Stimulated activated CD8-positive, alpha-beta memory T cell treated with anti-CD3 and anti-CD28 coated beads, Interleukin-7, amount 100 ng/mL, for 4 hours (primary cell): Measurements from ENCODE around the gene STAC.
"Not testable (repeated sequence)": the region's sequence is repeated elsewhere in the genome, so short reads cannot be mapped to it uniquely, and the experiment has no call there.

Experiments
- DNase-seq, 2 donors: peaks; one replicate each; pipeline ENCODE4 v3.0.0-alpha.2; 2020; ENCODE audit warnings: low read depth in 2 of 2

STAC gene

DNA sequence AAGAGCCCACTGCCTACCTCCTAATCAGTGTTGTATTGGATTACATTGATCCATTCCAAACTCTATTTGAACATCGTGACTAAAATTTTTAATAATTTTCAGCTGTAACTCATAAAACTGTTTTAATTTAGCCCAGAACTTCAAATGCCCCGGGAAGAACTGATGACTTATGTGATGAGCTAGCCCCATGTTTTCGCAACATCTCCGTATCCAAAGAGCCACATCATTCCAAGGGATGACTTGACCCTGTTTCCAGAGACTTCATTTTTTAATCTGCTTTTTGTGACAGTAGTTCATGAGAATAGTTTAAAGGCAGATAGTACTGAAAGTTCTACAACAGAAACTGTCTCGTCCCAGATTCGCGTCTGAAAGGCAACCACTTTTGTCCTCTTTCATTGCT lies 97.4 kb downstream of the STAC start:
- no peak for DNase-seq

DNA sequence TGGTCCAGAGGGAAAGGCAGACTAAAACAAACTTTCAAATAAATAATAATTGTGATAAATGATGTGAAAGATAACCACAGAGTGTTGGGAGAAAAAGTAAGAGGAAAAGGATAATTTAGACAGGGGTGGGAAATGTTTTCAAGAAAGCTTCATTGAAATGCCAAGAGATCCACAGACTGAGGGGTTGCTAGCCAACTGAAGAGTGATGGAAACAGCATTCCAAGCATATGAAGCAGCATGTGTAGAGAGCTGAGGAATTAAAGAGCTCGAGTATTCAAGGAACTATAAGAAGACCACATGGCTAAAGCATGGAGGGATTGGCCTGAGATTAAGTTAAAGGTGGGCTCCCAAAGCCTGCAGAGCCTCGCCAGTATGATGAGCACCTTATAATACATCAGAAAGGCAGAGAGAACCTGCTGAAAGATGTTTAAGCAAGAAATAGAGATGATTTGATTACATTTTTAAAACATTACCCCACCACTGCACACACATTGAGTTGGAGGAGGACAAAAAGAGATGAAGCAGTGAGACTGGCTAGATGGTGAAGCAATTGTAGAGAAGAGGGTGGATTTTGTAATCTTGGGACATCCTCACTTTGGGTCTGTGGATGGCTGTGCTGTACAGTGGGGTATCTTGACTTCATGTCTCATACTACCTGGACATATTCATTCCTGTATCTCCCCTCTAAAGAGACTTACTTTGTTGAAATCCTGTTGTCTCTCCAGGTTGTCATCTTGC lies 100.8 kb downstream of the STAC start:
- no peak for DNase-seq

DNA sequence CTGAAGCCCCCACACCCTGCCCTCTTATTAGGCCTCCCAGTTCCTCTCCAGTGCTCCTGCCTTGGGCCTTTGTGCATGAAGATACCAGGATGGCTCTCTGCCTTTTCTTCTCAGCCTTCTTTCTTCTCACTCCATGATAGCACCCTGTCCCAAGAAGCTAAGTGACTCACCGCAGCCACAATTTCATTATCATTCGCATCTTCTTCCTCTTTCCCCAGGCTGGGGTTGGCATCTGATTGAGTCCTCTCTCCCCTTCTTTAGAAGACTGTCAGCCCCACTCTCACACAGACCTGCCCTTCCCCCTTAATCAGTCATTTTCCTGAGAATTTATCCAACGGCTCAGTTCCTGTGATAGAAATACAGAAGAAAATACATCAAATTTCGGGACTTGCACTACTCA lies 102.0 kb downstream of the STAC start:
- DNase-seq = no peak

DNA sequence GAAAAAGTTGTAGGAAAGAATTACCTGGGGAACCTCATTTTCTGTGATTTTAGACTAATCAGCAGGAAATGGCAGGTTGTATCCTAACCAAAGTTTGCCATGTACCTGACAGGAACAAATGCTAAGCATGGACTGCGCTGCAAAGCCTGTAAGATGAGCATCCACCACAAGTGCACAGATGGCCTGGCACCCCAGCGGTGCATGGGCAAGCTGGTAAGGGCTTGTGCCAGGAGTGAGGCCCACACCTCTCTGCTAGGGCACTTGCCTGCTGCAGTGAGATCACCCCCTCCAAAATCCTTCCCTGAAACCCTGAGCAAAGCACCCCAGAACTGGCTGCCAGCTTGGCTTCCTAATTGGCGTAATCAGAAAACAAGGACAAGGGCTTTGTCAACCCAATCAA lies 102.6 kb downstream of the STAC start:
- DNase-seq = no peak

DNA sequence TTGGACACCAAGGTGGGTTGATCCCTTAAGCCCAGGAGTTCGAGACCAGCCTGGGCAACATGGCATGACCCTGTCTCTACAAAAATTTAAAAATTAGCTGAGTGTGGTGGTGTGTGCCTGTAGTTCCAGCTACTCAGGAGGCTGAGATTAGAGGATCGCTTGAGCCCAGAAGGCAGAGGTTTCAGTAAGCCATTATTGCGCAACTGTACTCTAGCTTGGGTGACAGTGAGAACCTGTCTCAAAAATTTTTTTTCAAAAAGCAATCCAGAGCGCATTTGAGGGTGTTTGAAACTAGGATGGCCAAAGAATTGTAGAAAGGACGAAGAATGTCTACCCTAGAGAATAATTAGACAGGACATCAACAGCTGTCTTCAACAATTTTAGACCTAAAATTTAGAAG lies 103.4 kb downstream of the STAC start:
- no peak for DNase-seq

DNA sequence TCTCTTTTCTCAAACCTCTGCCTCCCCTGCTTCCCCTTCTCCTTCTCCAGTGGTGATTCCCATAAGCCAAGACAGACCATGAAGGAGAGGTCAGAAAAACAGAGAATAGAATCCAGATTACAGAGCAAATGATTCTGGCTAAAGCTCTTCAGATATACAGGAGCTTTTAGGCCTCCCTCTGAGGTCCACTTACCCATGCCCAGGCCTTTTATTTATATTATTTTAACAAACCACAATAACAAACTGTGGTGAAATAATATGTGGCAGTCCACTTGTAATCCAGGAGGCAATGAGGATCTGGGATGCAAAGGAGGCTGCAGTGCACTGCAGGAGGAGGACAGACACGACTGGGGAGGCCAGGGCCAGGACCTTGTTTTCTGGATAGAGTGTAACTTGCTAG lies 104.1 kb downstream of the STAC start:
- no peak for DNase-seq

DNA sequence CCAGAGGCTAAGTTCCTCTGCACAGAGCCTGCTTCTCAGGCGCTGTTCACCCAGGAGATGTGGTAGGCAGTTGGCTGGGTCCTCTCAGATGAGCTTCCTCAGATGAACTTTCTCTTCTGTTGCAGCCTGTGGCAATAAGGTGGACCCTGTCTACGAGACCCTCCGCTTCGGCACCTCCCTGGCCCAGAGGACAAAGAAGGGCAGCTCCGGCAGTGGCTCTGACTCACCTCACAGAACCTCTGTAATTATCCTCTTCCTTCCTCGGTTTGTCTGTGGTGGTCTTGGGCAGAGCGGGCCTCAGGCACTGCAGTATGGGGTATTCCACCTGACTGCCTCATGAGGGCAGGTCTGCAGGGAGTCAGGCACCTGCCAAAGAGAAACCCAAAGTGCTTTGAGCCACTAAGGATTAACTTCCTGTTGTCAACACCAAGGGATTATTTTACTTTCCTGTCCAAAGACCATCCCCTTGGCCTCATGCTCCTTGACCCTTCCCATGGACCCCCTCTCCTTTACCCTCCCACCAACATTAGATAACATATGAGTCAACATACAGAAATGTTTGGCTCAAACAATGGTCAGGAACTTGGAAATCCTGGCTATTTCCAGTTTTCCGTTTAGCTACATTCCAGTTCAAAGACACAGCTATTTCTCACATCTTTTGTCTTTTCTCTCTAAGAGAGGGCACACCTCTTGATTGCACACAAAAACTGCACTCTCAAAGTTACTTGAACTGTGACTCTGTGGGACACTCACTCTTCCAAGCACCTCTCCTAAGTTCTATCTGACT lies 105.9 kb downstream of the STAC start:
- no peak for DNase-seq

DNA sequence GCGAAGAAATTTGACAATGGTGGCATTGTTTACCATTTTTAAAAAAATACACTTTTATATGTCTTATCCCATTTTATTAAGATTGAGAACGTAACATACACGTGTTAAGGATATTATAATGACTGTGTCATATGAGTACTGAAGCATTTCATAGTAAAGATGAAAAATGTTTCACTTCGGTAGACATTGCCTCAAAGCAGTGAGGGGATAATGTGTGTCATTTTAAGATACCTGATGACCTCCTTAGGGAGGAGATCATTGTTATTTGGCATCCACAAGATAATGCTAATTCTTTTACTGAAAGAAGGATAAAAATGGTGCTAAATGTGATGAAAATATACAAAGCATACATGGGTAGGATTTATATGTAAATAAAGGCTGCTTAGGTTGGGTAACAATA lies 107.3 kb downstream of the STAC start:
- no peak for DNase-seq

DNA sequence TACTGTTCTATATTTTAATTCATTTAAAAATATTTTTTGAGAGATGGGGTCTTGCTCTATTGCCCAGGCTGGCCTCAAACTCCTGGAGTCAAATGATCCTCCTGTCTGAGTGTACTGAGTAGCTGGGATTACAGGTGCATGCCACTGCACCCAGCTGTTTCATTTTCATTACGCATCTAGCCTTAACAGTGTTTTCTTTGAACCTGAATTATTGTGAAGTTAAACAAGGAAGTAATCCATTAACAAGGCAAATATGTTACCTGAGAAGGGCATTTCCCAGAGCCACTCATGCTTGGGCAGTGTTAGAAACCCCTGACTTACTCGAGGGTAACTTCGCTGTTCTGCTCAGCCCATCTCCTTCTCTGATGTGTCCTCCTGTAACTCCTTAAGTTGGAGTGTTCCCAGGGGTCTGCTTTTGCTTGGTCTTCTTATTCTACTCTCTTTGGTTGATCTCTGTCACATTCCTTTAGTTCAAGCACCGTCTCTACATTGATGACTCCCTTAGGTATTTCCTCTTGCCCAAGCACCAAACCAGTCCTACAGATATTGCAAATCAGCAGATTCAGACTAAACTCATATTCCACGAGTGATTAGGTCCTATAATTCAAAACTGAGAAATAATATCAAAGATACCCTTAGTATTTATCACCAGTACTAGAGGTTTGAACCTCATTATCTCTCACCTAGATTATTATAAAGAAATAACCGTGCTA lies 107.9 kb downstream of the STAC start:
- DNase-seq = no peak

DNA sequence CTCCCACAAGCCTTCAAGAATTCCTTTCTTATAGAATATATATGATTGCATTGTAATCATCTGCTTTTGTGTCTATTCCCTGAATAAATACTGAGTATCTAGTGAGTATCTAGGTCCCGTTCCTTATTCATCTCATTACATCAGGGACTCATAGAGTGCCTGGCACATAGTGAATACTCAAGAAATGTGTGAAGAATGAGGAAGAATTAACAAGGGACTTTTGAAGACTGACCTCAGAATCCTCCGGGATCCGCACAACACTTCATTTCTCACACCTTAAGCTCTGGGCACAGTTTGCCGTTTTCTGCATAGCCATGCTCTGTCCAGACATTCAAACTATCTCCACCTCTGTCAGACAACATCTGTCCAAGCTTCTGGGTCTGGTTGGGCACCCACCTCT lies 108.8 kb downstream of the STAC start:
- DNase-seq = no peak

DNA sequence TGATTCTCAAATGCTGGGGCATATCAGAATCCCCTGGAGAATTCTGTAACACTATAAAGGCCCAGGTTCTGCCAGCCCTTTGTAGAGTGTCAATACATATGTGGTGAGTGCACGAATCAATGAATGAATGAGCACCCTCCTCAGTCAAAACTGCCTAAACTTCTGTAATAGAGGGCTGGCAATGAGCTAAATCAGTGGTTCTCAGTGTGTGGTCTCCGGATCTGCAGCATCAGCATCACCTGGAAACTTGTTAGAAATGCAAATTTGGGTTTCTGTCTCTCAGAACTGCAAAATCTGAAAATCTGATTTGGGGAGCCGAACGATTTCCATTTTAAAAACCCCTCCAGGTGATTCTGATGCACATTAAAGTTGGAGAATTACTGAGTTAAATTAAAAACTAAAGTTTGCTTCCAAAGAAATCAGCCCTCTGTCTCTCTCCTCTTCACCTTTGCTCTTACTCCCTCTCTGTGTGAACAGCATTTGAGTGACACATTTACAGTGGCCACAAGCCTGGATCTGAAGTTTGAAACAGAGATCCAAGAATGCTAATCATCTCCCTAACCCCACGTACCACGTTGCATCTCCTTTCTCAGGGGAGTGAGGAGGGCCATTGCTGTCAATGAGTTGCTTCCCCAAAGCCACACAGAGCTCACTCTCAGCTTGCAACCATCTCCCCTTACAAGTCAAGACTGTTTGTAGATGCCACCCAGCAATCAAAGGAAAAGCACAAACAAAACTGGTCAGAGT lies 109.5 kb downstream of the STAC start:
- DNase-seq = no peak

DNA sequence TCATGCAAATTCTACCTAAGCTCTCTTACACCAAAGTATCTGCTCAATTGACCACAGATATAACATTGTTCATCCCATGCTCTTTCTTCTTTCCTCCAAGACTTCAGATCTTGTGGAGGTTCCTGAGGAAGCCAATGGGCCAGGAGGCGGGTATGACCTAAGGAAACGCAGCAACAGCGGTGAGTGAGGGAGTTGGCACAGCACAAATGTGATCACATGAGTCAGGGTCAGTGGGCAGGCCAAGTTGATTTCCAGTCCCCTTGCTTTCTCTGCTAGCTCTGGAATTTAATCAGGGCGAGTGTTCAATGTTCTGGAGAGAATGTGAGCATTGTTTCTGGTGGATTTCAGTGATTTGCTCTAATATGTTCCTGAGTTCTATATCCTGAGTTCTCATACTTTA lies 112.7 kb downstream of the STAC start:
- no peak for DNase-seq

DNA sequence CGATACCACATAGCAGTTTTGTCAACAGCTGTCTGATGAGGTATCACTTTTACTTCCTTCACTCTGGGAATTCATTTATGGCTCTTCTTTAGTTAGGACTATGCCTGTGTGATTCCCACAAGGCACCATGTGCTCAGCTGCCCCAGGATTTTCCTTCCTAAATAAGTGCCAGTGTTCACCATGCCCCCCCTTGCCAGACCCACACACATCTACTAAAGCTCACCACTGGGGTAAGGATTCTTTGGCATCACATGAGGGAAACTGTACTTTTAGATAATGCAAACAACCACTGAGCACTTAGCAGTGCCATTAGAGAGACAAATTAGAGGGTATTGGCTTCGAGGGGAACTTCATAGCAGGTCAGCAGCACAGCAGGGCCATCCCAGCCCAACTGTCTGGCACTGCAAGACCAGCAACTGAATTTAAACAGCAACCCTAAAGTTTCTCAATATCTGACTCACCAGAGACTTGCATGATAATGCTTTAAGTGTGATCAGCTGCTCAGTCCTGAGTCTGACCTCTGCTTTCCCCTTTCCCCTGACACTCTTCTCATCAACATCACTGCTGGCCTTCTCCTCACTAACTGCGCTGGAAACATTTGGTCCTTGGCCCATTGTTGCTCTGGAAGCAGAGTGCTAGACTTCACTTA lies 114.3 kb downstream of the STAC start:
- no peak for DNase-seq

DNA sequence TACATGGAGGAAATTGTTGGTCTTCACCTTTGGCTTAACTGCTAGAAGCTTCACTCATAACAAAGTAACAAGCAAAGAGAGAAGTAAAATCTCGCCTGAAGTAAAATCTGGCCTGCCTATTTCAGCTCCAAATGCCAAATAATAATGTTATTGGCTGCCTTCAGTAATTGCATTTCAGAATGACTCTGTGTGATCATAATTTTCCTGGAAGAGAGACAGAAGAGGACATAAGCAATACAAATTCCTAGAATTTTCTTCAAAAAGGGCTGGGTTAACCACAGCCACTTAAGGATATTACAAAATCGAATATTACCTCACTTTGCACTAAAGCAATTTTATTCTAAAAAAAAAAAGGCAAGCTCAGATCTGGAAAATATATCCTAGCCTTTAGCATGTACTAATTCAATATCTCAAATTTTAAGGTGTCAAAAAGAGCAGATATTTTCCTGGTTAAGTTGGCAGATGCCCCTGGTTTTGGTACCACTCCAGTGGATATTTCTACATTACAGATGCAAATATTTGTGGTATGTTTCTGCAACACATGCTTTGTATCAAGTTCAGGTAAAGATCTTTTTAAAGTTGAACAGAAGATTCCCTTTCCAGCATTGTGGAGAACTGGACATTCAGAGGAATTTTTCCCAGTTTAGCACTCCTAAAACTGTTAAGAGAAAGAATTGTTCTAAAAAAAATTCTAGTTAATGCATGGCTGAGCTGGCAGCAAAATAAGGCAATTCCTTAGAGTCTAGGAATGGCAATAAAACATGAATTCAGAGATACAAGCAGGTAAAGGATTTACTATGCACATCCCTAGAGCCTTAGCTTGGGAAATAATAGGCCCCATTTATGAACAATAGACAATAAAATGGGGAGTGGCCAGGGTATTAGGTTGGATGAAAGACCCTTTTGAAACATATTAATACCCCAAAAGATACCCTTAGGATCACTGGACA lies 116.7 kb downstream of the STAC start:
- no peak for DNase-seq

DNA sequence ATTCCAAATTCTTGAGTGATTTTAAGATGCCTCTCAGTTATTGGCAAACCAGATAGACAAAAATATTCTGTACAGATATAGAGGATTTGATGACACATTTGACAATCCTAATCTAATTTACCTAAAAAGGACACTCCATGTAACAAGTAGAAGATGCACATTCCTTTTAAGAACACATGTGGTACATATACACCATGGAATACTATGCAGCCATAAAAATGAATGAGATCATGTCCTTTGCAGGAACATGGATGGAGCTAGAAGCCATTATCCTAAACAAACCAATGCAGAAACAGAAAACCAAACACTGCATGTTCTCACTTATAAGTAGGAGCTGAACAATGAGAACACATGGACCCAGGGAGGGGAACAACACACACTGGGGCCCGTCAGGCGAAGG lies 119.7 kb downstream of the STAC start:
- not testable (repeated sequence) for DNase-seq

DNA sequence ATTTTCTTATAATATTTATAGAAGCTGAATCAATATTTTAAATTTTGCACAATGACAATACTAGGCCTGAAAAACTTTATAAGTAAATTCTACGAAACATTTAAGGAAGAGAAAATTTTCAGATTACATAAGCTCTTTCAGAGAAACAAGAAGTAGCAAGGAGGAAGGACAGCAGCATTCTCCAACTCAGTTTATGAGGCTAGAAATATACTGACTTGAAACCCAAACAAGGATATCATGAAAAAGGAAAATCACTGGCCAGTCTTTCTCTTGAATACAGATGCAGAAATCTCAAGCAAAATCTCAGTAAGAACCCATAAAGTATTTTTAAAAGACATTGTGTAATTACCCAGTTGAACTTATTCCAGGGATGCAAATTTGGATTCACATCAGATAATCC lies 121.3 kb downstream of the STAC start:
- DNase-seq = no peak

DNA sequence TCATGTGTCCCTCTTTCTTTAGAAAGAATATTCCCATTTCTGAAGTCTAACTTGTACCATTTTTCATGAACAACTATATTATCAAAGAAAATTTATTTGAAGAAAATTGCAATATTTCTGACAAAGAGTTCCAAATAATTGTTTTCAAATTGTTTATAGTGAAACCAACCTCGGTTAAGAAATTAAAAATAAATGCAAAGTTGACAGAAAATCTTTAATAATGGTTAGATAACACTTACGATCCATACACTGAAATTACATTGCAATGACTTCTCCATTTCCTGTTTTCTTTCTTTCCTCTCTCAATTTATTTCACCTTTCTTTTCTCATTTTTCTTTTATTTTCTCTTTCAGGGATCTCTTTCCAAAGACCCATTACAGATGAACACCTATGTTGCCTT lies 125.1 kb downstream of the STAC start:
- no peak for DNase-seq

DNA sequence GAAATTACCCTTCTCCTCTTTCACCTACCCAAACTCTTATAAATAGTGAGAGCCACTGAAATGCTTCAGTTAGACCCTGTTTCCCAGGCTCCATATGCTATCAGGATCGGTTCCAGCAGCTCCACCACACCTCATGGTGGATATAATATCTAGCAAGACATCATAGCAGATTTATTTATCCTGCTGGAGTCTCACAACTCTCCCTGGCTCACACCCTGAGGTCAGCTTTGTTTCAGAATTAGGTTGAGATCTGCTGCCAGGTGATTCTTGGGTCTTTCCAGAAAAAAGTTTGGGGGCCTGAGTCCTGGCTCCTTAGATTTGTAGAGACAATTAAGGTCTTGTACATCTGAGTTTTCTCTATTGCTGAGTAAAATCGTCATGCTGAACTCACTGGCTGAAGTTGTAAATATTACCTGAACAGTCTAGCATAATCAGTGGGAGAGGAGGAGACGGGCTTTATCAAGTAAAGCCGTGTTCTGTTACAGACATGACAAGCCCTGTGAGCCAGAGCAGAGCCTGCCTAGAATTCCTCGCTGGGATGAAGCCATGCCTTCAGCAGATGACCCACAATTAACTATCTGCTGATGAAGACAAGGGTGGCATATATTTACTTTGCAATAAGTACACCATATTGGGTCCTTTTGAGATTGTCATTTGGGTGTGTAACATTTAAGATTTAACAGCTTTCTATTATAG lies 131.6 kb downstream of the STAC start:
- no peak for DNase-seq

DNA sequence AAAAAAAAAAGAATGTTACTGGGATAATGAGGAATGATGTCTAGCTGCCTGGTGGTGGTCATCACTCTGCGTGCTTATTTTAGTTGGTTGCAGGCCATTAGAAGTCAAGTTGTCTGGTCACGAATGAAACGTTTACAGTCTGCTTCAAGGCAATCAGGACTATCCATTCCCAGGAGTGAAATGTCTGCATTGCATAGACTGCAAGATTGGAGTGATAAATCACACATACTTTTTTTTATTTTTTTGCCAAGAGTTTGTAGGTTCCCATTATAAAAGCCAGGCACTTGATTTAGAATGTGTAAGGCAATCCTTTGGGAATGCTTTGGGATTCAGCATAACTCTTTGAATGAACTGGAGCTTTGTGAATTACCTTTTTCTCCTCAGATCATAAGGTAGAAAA lies 132.3 kb downstream of the STAC start:
- no peak for DNase-seq

DNA sequence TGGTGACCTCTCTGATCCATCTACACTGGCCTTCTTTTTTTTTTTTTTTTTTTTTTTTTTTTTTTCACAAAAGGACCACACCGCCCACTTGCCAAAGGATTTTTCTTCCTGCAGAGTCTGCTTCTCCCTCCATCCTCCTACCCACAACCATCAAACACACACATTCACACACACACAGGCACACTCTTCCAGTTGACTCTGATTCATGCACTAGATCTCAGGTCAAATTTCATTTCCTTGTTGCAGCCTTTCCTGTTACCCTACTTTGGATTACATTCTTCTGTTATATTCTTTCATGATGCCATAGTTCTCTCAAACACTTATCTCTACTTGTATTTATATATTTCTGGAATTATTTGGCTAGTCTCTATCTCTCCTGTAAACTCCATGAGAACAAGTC lies 133.9 kb downstream of the STAC start:
- no peak for DNase-seq
